Erythroblast (primary cell): Measurements from ENCODE around the gene PGBD5.

Experiments used
- GATA1 ChIP-seq: IDR thresholded peaks from 2 replicates; pipeline ENCODE4 v1.6.1; 2011; ENCODE audit warnings: low read depth, mild to moderate bottlenecking, control low read depth, low read length, moderate library complexity
- POLR2A ChIP-seq: IDR thresholded peaks from 2 replicates; pipeline ENCODE4 v1.6.1; 2011; ENCODE audit warnings: mild to moderate bottlenecking, low read length

DNA sequence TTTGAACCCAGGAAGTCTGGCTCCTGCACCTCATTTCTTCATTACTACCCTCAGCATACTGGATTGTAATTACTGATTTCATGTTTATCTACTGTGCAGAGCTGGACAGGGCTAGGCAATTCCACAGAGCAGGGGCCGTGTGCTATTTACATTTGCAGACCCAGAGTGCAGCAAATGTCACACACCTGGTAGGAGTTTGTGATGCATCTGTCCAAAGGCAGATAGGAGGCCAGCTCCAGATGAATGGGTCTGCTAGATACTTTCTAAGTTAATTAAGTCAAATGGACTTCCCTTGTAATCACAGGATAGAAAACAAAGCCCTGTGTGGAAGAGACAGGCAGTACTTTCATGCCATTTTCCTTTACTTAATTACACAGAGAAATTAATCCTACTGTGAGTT, 46.2 kb downstream of the PGBD5 start:
- TF ChIP-seq POLR2A (no peak), GATA1 (no peak)
